ENCODE data around the gene UBR3. TPM values are rescaled to one million over a fixed set of nuclear protein-coding genes. Genes with fewer than 3 reads are reported as not detected.

Gene UBR3
- total RNA-seq, 6 experiments from 2014 or later, result 25.3 to 37.3 (median 29.9) TPM

GRCh38 chr2:169782513-169782912 lies 44.7 kb upstream of the UBR3 start:
- intact Hi-C loops (cut with DNase I), result loop anchor here in 1 of 2 donors (10.0 kb wide), 1 partner anchor 258 kb away; no protein-coding TSS in a partner anchor
- WGBS (ENCODE audit: insufficient coverage, low coverage, low lambda C conversion rate, missing lambda C conversion rate), result 100% methylated on average over 1 of the region's 1 CpG
- H3K36me3 ChIP-seq, result no peaks in the 10 kb centered on the region
- H3K4me3 ChIP-seq, result no peak overlapping the region
- TF ChIP-seq CTCF (IDR thresholded peaks at IDR 0.05) (no peak), POLR2A (IDR thresholded peaks at IDR 0.05) (no peak)
- DNase-seq (no peak), ATAC-seq (no peak)
- H3K27ac ChIP-seq, result no peak overlapping the region
- no peaks in the 10 kb centered on the region for H3K27me3 ChIP-seq
- no peaks in the 10 kb centered on the region for H3K9me3 ChIP-seq
- H3K4me1 ChIP-seq, result no peaks in the 10 kb centered on the region

- ATAC-seq (no peak), DNase-seq (no peak)
- Histone ChIP-seq H3K27ac (no peak overlapping the region), H3K9me3 (no peaks in the 10 kb centered on the region), H3K36me3 (no peaks in the 10 kb centered on the region), H3K4me1 (peaks cover 0 to 6% (median 0%) of the 10 kb centered on the region in 4 donors), H3K27me3 (no peaks in the 10 kb centered on the region), H3K4me3 (no peak overlapping the region)
- WGBS (ENCODE audit: insufficient coverage, low coverage, low lambda C conversion rate, missing lambda C conversion rate), result 75% methylated on average over 4 of the region's 5 CpGs
- intact Hi-C loops (cut with DNase I), result no loop called here
- TF ChIP-seq CTCF (IDR thresholded peaks at IDR 0.05) (no peak), POLR2A (IDR thresholded peaks at IDR 0.05) (no peak)
Observed at GRCh38 chr2:169790581-169790980, 36.7 kb upstream of the UBR3 start.

GRCh38 chr2:169795181-169795580 lies 32.1 kb upstream of the UBR3 start:
- no peak for DNase-seq
- Histone ChIP-seq H3K36me3 (no peaks in the 10 kb centered on the region), H3K27ac (no peak overlapping the region), H3K4me1 (peaks cover 0 to 7% (median 3%) of the 10 kb centered on the region in 4 donors), H3K4me3 (no peak overlapping the region), H3K27me3 (no peaks in the 10 kb centered on the region), H3K9me3 (no peaks in the 10 kb centered on the region)
- WGBS (ENCODE audit: insufficient coverage, low coverage, low lambda C conversion rate, missing lambda C conversion rate), result 89% methylated on average over 2 of the region's 2 CpGs
- intact Hi-C loops (cut with DNase I), result no loop called here
- ATAC-seq, result no peak
- no peak for TF ChIP-seq CTCF (IDR thresholded peaks at IDR 0.05)
- TF ChIP-seq POLR2A (IDR thresholded peaks at IDR 0.05), result no peak

- TF ChIP-seq POLR2A (IDR thresholded peaks at IDR 0.05) (no peak), CTCF (IDR thresholded peaks at IDR 0.05) (no peak)
- DNase-seq, result no peak
- peaks cover 0 to 7% (median 3%) of the 10 kb centered on the region in 4 donors for H3K4me1 ChIP-seq
- intact Hi-C loops (cut with DNase I), result no loop called here
- H3K9me3 ChIP-seq, result no peaks in the 10 kb centered on the region
- H3K4me3 ChIP-seq, result no peak overlapping the region
- no peak overlapping the region for H3K27ac ChIP-seq
- H3K27me3 ChIP-seq, result no peaks in the 10 kb centered on the region
- 86% methylated on average over 6 of the region's 6 CpGs for WGBS (ENCODE audit: insufficient coverage, low coverage, low lambda C conversion rate, missing lambda C conversion rate)
- no peak for ATAC-seq
- peaks cover 0 to 3% (median 0%) of the 10 kb centered on the region in 4 donors for H3K36me3 ChIP-seq
Observed at GRCh38 chr2:169796441-169796840, 30.8 kb upstream of the UBR3 start.

- DNase-seq (no peak), ATAC-seq (no peak)
- no peak for TF ChIP-seq CTCF (IDR thresholded peaks at IDR 0.05)
- TF ChIP-seq POLR2A (IDR thresholded peaks at IDR 0.05), result no peak
- Histone ChIP-seq H3K9me3 (no peaks in the 10 kb centered on the region), H3K4me3 (no peak overlapping the region), H3K36me3 (peaks cover 0 to 10% (median 0%) of the 10 kb centered on the region in 4 donors), H3K4me1 (peaks cover 0 to 7% (median 3%) of the 10 kb centered on the region in 4 donors), H3K27me3 (no peaks in the 10 kb centered on the region), H3K27ac (no peak overlapping the region)
- WGBS (ENCODE audit: insufficient coverage, low coverage, low lambda C conversion rate, missing lambda C conversion rate), result 88% methylated on average over 5 of the region's 5 CpGs
- intact Hi-C loops (cut with DNase I), result no loop called here
Observed at GRCh38 chr2:169797601-169798000, 29.7 kb upstream of the UBR3 start.

Measured in right lobe of liver (tissue), 6 donors.